K562 (cell line): ENCODE measurements around the gene TMEM95. TPM values are rescaled to one million over a fixed set of nuclear protein-coding genes. Genes with fewer than 3 reads are reported as not detected.

Experiments used
- FOXK1 ChIP-seq: sonication (generic); formaldehyde crosslinking; IDR thresholded peaks from 2 replicates; pipeline ENCODE4 v1.8.0; 2022; ENCODE audit warnings: missing genetic modification reagents, mild to moderate bottlenecking, borderline replicate concordance
- HDAC6 ChIP-seq: IDR thresholded peaks from 2 replicates; pipeline ENCODE4 v1.6.1; 2012; ENCODE audit warnings: low read depth, mild to moderate bottlenecking, control low read depth, inconsistent platforms, low read length, moderate library complexity
- HMG20A ChIP-seq: fragments of 450-650 bp; formaldehyde crosslinking; conservative IDR thresholded peaks from 2 replicates; pipeline ENCODE4 v1.4.0; 2020; ENCODE audit warnings: mild to moderate bottlenecking, mixed read lengths
- JUND ChIP-seq, 2 experiments: IDR thresholded peaks; 2 replicates in 1 of 2; 3 replicates in 1 of 2; pipeline ENCODE4 v1.6.1; 2011; ENCODE audit warnings: borderline replicate concordance in 2 of 2, low read depth in 2 of 2, low read length in 2 of 2, improper control_type of control experiment in 1 of 2, missing biosample characterization in 1 of 2, missing genetic modification characterization in 1 of 2, missing genetic modification reagents in 1 of 2
- KDM2B ChIP-seq: fragments of 250-450 bp; sonication (Bioruptor Pico); IDR thresholded peaks from 2 replicates; pipeline ENCODE4 v1.8.0; 2021; ENCODE audit warnings: mild to moderate bottlenecking, moderate library complexity
- TBL1XR1 ChIP-seq, 2 experiments: IDR thresholded peaks; 2 replicates each; pipeline ENCODE4 v1.6.1; 2012; ENCODE audit warnings: improper control_type of control experiment in 2 of 2, low read length in 2 of 2, mild to moderate bottlenecking in 1 of 2
- TCF7L2 ChIP-seq: fragments of 150-350 bp; IDR thresholded peaks from 2 replicates; pipeline ENCODE4 v1.6.1; 2016; ENCODE audit warnings: low read depth, mild to moderate bottlenecking, low read length, moderate library complexity
- XRCC5 ChIP-seq: fragments of 200-400 bp; formaldehyde crosslinking; IDR thresholded peaks from 2 replicates; pipeline ENCODE4 v1.6.1; 2017; ENCODE audit warnings: low read depth, mild to moderate bottlenecking, low read length
- ZFP36 ChIP-seq: fragments of 150-350 bp; IDR thresholded peaks from 2 replicates; pipeline ENCODE4 v1.6.1; 2018; ENCODE audit warnings: low read length, low read depth; ENCODE audit not compliant: partially characterized antibody
- ZNF121 ChIP-seq: sonication (generic); formaldehyde crosslinking; conservative IDR thresholded peaks from 2 replicates; pipeline ENCODE4 v1.8.0; 2022; ENCODE audit warnings: missing genetic modification reagents
- ZNF436 ChIP-seq: fragments of 250-450, 450-650 bp; sonication (Bioruptor Pico); formaldehyde crosslinking; IDR thresholded peaks from 2 replicates; pipeline ENCODE4 v1.7.0; 2020; ENCODE audit warnings: mild to moderate bottlenecking
- polyA plus RNA-seq, 8 experiments: library from polyadenylated mRNA; depleted of rRNA in 4 of 8; stranded (reverse) in 5 of 8; unstranded in 3 of 8; fragments of >200 nt; fragmentation: Nextera tagmentation in 2 of 8; fragmentation: Illumina TruSeq in 1 of 8; extraction: Ambion mirVana in 2 of 8; extraction: Trizol in 1 of 8; gene quantifications; 2 replicates each; pipeline versions ENCODE4 v1.2.1 to v1.2.3, GENCODE V29; 2011 to 2014; ENCODE audit warnings: inconsistent platforms in 1 of 8, missing spikeins in 1 of 8
- total RNA-seq, 7 experiments: library from RNA; depleted of rRNA in 6 of 7; stranded (reverse); fragments of >200 nt in 6 of 7; fragmentation: Illumina TruSeq in 2 of 7; extraction: Trizol in 2 of 7; gene quantifications; 2 replicates each; pipeline versions ENCODE4 v1.2.1 to v1.2.3, GENCODE V29; 2011 to 2021; ENCODE audit warnings: low replicate concordance in 1 of 7
- TF ChIP-seq, protein P1 (sequence below): fragments of 250-450 bp; sonication (Bioruptor Pico); IDR thresholded peaks from 2 replicates; pipeline ENCODE4 v1.5.0; 2020; ENCODE audit warnings: mild to moderate bottlenecking, borderline replicate concordance
- TF ChIP-seq, protein P2 (sequence below), 2 experiments: fragments of 450-650 bp; IDR thresholded peaks; 2 replicates each; pipeline ENCODE4 v1.6.1; 2018; ENCODE audit warnings: mild to moderate bottlenecking in 2 of 2, low read depth in 1 of 2; ENCODE audit not compliant: partially characterized antibody in 2 of 2
- TF ChIP-seq, protein P3 (sequence below): sonication (generic); formaldehyde crosslinking; IDR thresholded peaks from 2 replicates; pipeline ENCODE4 v1.8.0; 2022; ENCODE audit warnings: missing genetic modification reagents, mild to moderate bottlenecking, borderline replicate concordance

Gene TMEM95
- total and polyA plus RNA-seq, 9 of the 15 experiments (the other 6 are each of a cell fraction or from before 2014, with no cell fraction given): not detected

DNA sequence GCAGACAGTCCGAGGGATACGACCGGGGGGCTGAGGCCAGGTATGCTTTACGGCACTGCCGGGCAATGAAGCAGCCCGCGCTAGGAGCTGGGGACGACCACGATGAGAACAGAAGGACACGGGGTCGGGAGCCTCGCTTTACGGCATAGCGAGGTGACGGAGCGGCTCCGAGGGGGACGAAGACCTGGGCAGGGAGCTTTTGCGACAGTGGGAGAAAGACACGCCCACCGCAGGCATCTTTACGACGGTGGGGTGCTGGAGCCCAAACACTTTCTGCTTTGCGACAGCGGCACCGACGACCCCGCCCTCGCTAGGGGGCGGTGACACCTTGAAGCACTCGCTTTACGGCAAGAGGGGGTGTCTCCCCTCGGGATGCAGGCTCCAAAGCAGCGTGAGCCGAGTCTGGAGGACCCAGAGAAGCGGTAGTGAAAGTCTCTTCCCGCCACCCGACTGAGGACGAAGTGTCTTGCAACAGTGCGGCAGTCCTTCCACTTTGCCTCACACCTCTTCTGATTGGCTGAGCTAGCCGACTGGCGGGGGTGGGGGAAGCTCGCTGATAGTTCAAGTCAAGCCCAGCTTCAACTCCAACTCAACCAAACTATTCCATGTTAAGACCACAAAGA is 25.5 kb upstream of the TMEM95 start (continued):
- TF ChIP-seq HMG20A (CRISPR knock-in tag): no peak
- TF ChIP-seq, protein P1, sequence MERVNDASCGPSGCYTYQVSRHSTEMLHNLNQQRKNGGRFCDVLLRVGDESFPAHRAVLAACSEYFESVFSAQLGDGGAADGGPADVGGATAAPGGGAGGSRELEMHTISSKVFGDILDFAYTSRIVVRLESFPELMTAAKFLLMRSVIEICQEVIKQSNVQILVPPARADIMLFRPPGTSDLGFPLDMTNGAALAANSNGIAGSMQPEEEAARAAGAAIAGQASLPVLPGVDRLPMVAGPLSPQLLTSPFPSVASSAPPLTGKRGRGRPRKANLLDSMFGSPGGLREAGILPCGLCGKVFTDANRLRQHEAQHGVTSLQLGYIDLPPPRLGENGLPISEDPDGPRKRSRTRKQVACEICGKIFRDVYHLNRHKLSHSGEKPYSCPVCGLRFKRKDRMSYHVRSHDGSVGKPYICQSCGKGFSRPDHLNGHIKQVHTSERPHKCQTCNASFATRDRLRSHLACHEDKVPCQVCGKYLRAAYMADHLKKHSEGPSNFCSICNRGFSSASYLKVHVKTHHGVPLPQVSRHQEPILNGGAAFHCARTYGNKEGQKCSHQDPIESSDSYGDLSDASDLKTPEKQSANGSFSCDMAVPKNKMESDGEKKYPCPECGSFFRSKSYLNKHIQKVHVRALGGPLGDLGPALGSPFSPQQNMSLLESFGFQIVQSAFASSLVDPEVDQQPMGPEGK (CRISPR knock-in tag): no peak
- TF ChIP-seq ZNF436 (CRISPR knock-in tag): no peak
- TF ChIP-seq KDM2B: no peak
- no peak for TF ChIP-seq ZNF121 (CRISPR knock-in tag)
- TF ChIP-seq TCF7L2: no peak
- TF ChIP-seq JUND (IDR thresholded peaks at IDR 0.05; ENCODE audit: borderline replicate concordance, low read depth, low read length): peak; percentile 14; the same call in 1 of the 2 replicates
- 0 out of 3 replicates have a peak, but pooled peaks have one; percentile 23 for TF ChIP-seq JUND (tag; IDR thresholded peaks at IDR 0.05; ENCODE audit: borderline replicate concordance, low read depth, low read length)
- no peak for TF ChIP-seq TBL1XR1 (IDR thresholded peaks at IDR 0.05; ENCODE audit: low read length in 2 of 2)
- TF ChIP-seq, protein P2, sequence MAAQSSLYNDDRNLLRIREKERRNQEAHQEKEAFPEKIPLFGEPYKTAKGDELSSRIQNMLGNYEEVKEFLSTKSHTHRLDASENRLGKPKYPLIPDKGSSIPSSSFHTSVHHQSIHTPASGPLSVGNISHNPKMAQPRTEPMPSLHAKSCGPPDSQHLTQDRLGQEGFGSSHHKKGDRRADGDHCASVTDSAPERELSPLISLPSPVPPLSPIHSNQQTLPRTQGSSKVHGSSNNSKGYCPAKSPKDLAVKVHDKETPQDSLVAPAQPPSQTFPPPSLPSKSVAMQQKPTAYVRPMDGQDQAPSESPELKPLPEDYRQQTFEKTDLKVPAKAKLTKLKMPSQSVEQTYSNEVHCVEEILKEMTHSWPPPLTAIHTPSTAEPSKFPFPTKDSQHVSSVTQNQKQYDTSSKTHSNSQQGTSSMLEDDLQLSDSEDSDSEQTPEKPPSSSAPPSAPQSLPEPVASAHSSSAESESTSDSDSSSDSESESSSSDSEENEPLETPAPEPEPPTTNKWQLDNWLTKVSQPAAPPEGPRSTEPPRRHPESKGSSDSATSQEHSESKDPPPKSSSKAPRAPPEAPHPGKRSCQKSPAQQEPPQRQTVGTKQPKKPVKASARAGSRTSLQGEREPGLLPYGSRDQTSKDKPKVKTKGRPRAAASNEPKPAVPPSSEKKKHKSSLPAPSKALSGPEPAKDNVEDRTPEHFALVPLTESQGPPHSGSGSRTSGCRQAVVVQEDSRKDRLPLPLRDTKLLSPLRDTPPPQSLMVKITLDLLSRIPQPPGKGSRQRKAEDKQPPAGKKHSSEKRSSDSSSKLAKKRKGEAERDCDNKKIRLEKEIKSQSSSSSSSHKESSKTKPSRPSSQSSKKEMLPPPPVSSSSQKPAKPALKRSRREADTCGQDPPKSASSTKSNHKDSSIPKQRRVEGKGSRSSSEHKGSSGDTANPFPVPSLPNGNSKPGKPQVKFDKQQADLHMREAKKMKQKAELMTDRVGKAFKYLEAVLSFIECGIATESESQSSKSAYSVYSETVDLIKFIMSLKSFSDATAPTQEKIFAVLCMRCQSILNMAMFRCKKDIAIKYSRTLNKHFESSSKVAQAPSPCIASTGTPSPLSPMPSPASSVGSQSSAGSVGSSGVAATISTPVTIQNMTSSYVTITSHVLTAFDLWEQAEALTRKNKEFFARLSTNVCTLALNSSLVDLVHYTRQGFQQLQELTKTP (IDR thresholded peaks at IDR 0.05; ENCODE audit: low read depth in 1 of 2, partially characterized antibody in 2 of 2): no peak
- TF ChIP-seq HDAC6: no peak
- no peak for TF ChIP-seq FOXK1 (CRISPR knock-in tag)
- TF ChIP-seq, protein P3, sequence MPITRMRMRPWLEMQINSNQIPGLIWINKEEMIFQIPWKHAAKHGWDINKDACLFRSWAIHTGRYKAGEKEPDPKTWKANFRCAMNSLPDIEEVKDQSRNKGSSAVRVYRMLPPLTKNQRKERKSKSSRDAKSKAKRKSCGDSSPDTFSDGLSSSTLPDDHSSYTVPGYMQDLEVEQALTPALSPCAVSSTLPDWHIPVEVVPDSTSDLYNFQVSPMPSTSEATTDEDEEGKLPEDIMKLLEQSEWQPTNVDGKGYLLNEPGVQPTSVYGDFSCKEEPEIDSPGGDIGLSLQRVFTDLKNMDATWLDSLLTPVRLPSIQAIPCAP (CRISPR knock-in tag): no peak
- TF ChIP-seq ZFP36: no peak
- no peak for TF ChIP-seq XRCC5
